Myocyte (in vitro differentiated cells): ENCODE data around the gene UBA3. TPM values are rescaled to one million over a fixed set of nuclear protein-coding genes. Genes with fewer than 3 reads are reported as not detected.

ENCODE experiments used
- DNase-seq: peaks from one replicate; pipeline ENCODE4 v3.0.0-alpha.2; 2012; ENCODE audit warnings: low read depth
- microRNA counts: library from miRNA; unstranded; fragments of <30 nt; microRNA quantifications from one replicate; lab custom pipeline; 2016
- microRNA-seq: library from miRNA; unstranded; fragments of <30 nt; microRNA quantifications from one replicate; pipeline ENCODE4, GENCODE V29; 2016
- total RNA-seq: library from RNA; depleted of rRNA; stranded (reverse); fragments of >200 nt; gene quantifications from 2 replicates; pipeline ENCODE4 v1.2.3, GENCODE V29; 2014

UBA3 gene
- total RNA-seq, 1 donor from 2014 or later = 82.5 TPM

GRCh38 chr3:69012800-69013252, 67.3 kb downstream of the UBA3 start:
- DNase-seq = peak; percentile 79

- DNase-seq = peak; percentile 54
Measured at GRCh38 chr3:69012100-69012799, 67.9 kb downstream of the UBA3 start.

GRCh38 chr3:69011096-69011730, 69.0 kb downstream of the UBA3 start:
- DNase-seq = no peak

GRCh38 chr3:69009559-69010410, 70.4 kb downstream of the UBA3 start:
- peak; percentile 74 for DNase-seq

GRCh38 chr3:69008980-69009379, 71.2 kb downstream of the UBA3 start:
- peak; percentile 11 for DNase-seq

- DNase-seq = no peak
Measured at GRCh38 chr3:69005791-69006482, 74.2 kb downstream of the UBA3 start.

GRCh38 chr3:69005071-69005790, 74.9 kb downstream of the UBA3 start:
- DNase-seq = no peak

MicroRNAs encoded within 50 kb of the gene (microRNA counts, 767-probe panel; counts per million panel counts)
- microRNA hsa-miR-3136-5p (lab: Ali Mortazavi, UCI) = not detected

Small RNAs within 50 kb of the gene (microRNA-seq; reads per million reads assigned to microRNA genes)
- gene MIR3136 = 1.3 reads per million

Other genes starting within 250 kb of the UBA3 start
- gene TAFA4, start 147.8 kb downstream of the UBA3 start, total RNA-seq = not detected in 2 replicates
- gene EOGT, start 66.7 kb downstream of the UBA3 start, total RNA-seq = 43.2 and 46.0 TPM in 2 replicates
- gene TMF1, start 28.0 kb downstream of the UBA3 start, total RNA-seq = 24.9 and 37.6 TPM in 2 replicates
- gene ARL6IP5, start 4.6 kb upstream of the UBA3 start, total RNA-seq = 275 and 433 TPM in 2 replicates
- 71.3 and 168 TPM in 2 replicates for gene LMOD3, start 42.2 kb upstream of the UBA3 start, total RNA-seq